ENCODE data around the gene IGSF21. TPM values are rescaled to one million over a fixed set of nuclear protein-coding genes. Genes with fewer than 3 reads are reported as not detected.

The IGSF21 gene
- total RNA-seq, 3 donors from 2014 or later = not detected

DNA sequence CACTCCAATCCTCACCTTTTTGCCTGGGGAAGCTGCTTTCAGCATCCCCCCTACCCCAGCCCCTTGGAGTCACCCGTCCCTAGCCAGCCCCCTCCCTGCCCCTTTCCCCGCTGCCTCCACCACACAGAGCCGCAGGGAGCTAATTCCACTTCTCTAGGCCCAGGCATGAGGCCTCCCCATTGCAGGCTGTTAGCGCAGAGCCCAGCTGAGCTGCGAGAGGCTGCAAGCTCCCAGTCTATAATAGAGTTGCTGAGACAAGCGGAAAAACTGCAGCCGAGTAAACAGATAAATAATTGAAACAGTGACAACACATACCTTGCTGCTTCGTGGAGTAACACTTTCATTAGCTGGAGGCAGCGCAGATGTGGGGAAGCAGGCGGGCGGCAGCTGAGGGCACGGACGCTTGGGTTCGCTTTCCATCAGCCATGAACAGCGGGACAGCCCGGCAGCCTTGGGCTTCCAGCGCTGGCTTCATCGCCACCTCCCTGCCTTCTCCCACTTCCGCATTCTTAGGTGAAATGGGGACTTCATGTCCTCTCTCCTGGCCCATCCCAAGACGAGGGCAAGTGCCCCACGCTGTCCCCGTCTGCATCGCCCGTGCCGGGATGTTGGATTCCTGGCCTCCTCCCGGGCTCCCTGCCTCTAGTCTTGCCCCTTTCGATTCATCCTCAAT, 183.3 kb downstream of the IGSF21 start:
- H3K36me3 Mint-ChIP-seq (ENCODE audit: insufficient read depth) = no peaks in the 10 kb centered on the region
- H3K9me3 Mint-ChIP-seq = no peaks in the 10 kb centered on the region
- H3K27me3 Mint-ChIP-seq (ENCODE audit: low read depth) = peaks cover 16% of the 10 kb centered on the region
- no peaks in the 10 kb centered on the region for H3K4me1 Mint-ChIP-seq (ENCODE audit: low read depth)
- DNase-seq (no peak), ATAC-seq (no peak)
- H3K4me3 Mint-ChIP-seq = no peak overlapping the region

DNA sequence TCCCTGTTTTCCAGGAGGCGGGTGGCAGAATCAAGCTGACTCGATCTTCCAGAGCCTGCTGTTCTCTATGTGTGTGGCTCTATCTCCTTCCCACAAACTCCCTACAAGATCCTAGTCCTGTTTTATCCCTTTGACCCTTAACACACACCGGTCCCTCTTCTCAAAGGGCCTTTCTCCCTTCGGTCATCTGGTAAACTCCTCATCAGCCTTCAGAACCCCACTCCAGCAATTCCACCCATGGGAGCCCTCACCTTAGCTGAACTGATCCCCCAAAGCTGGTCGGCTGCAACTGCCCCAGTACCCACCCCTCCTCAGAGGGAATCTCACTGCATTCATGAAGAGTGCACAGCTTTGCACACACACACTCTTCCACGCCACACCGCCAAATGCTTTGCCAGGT, 184.9 kb downstream of the IGSF21 start:
- DNase-seq = no peak
- Mint-ChIP-seq H3K36me3 (ENCODE audit: insufficient read depth) (no peaks in the 10 kb centered on the region), H3K4me3 (no peak overlapping the region), H3K9me3 (no peaks in the 10 kb centered on the region), H3K27me3 (ENCODE audit: low read depth) (peaks cover 21% of the 10 kb centered on the region), H3K4me1 (ENCODE audit: low read depth) (no peaks in the 10 kb centered on the region)
- no peak for ATAC-seq

DNA sequence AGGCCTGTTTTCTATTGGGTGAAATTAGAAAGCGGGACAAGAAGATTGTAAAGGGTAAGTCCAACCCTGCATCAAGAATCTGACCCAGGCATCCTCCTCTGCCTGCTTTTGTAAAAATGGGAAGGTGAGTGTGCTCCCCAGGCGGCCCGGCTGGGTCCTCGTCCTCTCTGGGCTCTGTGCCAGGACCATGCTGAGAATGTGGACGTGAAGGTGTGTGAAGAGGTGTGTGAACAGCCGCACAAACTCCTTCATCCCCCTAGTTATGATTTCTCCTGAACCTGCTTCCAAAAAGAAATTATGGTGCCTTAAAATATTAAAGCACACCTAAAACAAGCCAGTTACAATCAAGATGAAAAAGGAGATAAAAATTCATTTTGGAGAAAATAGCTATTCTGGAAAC, 185.7 kb downstream of the IGSF21 start:
- Mint-ChIP-seq H3K4me1 (ENCODE audit: low read depth) (no peaks in the 10 kb centered on the region), H3K4me3 (no peak overlapping the region), H3K9me3 (no peaks in the 10 kb centered on the region), H3K27me3 (ENCODE audit: low read depth) (peaks cover 26% of the 10 kb centered on the region), H3K36me3 (ENCODE audit: insufficient read depth) (no peaks in the 10 kb centered on the region)
- DNase-seq (no peak), ATAC-seq (no peak)

DNA sequence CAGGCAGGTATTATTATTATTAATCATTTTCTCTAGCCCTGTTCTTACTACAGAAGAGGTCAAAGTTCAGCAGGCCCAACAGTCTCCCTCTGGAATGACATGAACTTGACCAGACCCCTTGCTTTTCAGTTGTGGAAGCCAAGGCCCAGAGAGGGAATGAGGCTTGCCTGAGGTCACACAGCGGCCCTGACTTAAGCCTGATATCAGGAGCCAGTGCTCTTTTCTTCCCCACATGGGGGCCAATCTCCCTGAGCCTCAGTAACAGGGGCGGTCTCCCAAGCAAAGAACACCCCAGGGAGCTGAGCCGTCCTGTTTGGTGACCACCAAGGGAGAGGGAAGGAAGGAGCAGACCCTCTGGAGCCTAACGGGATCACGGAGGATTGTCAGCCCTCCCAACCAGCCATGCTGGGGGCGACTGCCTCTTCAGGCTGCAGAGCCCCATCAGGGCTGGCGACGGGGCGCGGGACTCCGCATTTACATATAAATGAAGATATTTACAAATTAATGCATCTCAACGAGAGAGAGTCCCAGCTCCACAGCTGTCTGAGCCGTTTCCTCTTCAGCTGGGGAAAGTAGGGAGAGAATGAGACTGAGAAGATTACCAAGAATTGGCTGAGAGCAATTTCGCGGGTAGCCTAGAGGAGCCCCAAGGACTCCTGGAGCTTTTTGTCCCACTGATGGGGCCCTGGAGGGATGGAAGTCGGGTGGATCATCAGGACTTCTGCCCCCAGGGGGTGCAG, 187.0 kb downstream of the IGSF21 start:
- Mint-ChIP-seq H3K36me3 (ENCODE audit: insufficient read depth) (no peaks in the 10 kb centered on the region), H3K4me3 (no peak overlapping the region), H3K27me3 (ENCODE audit: low read depth) (peaks cover 29% of the 10 kb centered on the region), H3K4me1 (ENCODE audit: low read depth) (no peaks in the 10 kb centered on the region), H3K9me3 (no peaks in the 10 kb centered on the region)
- DNase-seq = no peak
- no peak for ATAC-seq

DNA sequence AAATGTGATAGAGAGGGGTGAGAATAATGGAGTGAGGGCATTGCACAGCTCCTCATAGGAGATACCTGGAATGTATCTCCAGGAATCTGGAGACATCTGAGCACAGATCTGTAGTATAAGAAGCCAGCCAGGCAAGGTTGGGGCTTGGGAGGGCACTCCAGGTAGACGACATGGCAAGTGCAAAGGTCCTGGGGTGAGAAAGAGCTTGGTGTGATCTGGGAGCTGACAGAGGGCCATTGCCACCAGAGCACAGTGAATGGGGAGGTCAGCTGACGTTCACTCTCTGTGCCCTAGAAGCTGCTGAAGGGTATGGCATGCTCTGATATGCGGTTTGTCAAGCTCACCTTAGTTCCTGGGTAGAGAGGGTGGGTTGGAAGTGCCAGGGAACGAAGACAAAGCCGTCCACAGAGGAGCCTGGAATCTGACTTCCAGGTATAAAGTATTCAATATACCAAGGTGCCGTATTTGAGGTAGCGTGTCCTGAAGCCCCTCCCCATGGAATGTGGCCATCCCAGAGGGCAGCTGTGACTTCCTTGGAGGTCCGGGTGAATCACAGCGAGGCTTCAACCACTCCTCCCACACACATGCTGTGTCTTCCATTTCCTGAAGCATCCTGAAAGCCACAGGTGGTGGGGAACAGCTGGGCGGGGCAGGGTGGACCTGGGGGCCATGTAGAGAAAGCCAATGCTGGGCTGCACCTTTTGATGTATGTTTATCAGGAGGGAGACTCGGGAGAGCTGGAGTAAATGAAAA, 190.5 kb downstream of the IGSF21 start:
- H3K27me3 Mint-ChIP-seq (ENCODE audit: low read depth) = peaks cover 26% of the 10 kb centered on the region
- DNase-seq = no peak
- no peak overlapping the region for H3K4me3 Mint-ChIP-seq
- ATAC-seq = no peak
- no peaks in the 10 kb centered on the region for H3K4me1 Mint-ChIP-seq (ENCODE audit: low read depth)
- H3K9me3 Mint-ChIP-seq = no peaks in the 10 kb centered on the region
- no peaks in the 10 kb centered on the region for H3K36me3 Mint-ChIP-seq (ENCODE audit: insufficient read depth)

DNA sequence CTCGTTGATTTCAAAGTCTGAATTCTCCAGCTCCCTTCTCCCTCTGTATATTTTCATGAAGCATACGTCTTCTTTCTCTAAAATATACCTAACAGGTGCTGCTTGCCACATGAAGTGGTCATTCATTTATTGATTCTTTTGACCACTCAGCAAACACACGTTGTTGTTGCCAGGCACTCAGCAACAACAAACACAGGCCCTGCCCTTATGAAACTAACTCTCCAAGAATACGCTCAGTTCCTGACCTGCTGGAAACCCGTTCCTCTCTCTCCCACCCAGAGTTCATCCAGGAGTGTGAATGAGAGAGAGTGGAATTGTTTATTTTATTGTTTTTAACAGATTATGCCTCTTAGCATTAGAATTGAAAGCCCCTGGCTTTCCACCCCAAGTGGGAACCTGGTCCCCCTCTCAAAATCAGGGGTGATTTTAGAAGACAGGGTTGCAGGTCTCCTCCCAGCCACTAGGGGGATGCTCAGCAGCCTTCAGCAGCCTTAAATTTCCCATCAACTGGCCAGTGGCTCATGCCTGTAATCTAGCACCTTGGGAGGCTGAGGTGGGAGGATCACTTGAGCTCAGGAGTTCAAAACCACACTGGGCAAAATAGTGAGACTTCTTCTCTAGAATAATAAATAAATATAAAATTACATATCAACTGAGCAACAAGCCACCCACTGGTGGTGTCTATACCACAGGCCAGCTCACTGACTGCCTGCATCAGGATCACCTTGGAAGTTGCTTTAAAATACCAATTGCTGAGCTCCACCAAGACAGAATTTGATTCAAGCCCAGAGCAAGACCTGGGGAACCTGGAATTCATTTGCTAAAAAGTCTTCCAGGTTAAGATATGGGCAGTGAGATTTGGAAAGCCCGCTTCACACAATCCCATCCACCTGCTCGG, 192.1 kb downstream of the IGSF21 start:
- no peak overlapping the region for H3K4me3 Mint-ChIP-seq
- DNase-seq = no peak
- H3K4me1 Mint-ChIP-seq (ENCODE audit: low read depth) = no peaks in the 10 kb centered on the region
- ATAC-seq = no peak
- no peaks in the 10 kb centered on the region for H3K36me3 Mint-ChIP-seq (ENCODE audit: insufficient read depth)
- no peaks in the 10 kb centered on the region for H3K9me3 Mint-ChIP-seq
- peaks cover 21% of the 10 kb centered on the region for H3K27me3 Mint-ChIP-seq (ENCODE audit: low read depth)

DNA sequence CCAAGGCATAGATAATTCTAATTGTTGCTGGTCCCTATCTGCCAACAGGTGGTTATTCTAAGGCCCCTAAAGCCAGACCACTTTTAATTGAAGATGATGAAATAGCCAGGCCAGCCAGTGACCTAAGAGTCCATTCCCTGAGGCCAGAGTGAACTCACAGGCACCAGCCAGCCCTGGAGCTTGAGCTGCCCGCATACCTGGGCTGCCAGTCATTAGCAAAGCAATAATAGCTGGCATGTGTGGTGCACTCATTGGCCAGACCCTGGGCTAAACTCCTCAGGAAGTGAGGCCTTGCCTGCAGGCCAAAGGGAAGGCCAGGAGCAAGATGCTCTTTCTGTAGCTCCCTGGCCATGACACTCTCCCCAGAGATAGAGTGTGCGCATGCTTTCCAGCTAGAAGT, 192.8 kb downstream of the IGSF21 start:
- Mint-ChIP-seq H3K36me3 (ENCODE audit: insufficient read depth) (no peaks in the 10 kb centered on the region), H3K4me1 (ENCODE audit: low read depth) (no peaks in the 10 kb centered on the region), H3K27me3 (ENCODE audit: low read depth) (peaks cover 21% of the 10 kb centered on the region), H3K4me3 (no peak overlapping the region), H3K9me3 (no peaks in the 10 kb centered on the region)
- ATAC-seq (no peak), DNase-seq (no peak)

DNA sequence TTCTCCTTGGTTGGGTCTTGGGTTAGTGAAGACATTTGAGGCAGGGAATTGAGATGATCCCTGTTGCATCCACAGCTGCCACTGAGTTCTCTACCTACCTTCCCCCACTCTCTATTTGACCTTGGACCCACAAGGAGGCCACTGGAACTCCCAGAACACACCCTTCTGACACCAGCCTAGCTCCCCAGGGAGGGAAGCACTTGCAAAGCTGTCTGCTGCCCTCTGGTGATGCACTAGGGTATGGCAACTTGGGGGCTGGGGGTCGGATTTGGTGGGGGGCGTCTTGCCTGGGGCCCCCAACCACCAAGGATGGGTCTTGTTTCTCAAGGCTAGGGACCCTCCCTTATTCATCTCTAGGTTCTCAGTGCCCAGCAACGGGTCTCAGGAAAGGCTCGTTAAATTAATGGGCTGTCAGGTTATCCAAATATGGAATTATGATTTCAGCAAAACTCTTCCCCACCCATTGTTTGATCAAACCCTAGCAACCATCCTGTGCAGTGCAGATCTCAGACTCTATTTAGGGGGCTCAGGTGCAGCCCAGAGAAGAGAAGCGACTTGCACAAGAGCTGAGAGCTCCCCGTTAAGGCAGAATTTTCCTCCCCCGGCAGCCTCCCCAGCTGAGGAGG, 195.3 kb downstream of the IGSF21 start:
- H3K4me1 Mint-ChIP-seq (ENCODE audit: low read depth) = no peaks in the 10 kb centered on the region
- no peak overlapping the region for H3K4me3 Mint-ChIP-seq
- H3K36me3 Mint-ChIP-seq (ENCODE audit: insufficient read depth) = no peaks in the 10 kb centered on the region
- no peak for DNase-seq
- H3K9me3 Mint-ChIP-seq = no peaks in the 10 kb centered on the region
- ATAC-seq = no peak
- H3K27me3 Mint-ChIP-seq (ENCODE audit: low read depth) = peaks cover 10% of the 10 kb centered on the region

DNA sequence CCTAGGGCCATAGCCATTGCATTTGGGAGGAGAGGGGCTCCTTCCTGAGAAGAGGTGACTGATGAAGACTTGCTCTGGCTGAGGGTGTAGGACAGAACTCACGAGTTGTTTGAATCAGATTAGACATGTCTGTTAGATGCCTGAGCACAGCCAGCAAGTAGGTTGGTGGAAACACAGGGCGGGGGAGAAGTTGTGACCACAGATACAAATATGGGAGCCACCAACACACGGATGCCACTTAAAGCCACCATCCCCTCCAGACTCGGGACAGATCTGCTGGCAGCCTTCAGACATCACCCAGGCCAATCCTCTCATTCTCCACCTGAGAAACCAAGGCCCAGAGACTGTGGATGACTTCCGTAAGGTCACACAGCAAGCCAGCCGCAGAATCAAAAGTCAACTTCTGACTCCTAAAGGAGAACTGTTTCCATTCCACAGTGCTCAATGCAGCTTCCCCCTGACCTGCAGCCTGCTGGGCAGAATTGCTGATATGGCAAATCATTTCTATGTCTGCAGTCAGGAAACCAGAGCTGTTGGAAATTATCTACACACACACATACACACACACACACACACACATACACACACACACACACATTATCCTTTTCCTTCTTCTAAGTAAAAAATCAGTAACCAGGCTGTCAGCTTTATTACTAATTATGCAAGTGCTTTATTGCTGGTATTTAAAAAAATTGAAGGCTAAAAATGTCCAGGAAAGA, 196.7 kb downstream of the IGSF21 start:
- H3K36me3 Mint-ChIP-seq (ENCODE audit: insufficient read depth) = no peaks in the 10 kb centered on the region
- H3K4me3 Mint-ChIP-seq = no peak overlapping the region
- ATAC-seq = no peak

DNA sequence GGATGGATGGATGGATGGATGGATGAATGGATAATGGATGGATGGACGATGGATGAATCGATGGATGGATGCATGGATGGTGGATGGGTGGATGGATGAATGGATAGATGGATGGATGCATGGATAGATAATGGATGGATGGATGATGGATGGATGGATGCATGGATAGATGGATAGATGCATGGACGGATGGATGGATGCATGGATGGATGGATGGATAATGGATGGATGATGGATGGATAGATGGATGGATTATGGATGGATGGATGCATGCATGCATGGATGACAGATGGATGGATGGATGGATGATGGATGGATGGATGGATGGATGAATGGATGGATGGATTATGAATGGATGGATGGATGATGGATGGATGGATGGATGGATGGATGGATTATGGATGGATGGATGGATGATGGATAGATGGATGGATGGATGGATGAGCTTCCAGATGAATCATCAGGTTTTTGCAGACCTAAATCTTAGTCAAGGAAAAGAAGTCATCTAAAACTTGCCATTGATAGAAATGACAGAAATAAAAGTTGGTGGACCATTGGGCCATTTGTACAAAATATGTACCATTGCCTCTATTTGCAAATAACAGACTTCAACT, 197.7 kb downstream of the IGSF21 start:
- Mint-ChIP-seq H3K27me3 (ENCODE audit: low read depth) (peaks cover 4% of the 10 kb centered on the region), H3K4me1 (ENCODE audit: low read depth) (no peaks in the 10 kb centered on the region), H3K9me3 (no peaks in the 10 kb centered on the region), H3K4me3 (no peak overlapping the region), H3K36me3 (ENCODE audit: insufficient read depth) (no peaks in the 10 kb centered on the region)
- ATAC-seq (no peak), DNase-seq (no peak)

More for the DNA sequence above, 196.7 kb downstream of the IGSF21 start:
- Mint-ChIP-seq H3K9me3 (no peaks in the 10 kb centered on the region), H3K4me1 (ENCODE audit: low read depth) (no peaks in the 10 kb centered on the region), H3K27me3 (ENCODE audit: low read depth) (peaks cover 4% of the 10 kb centered on the region)
- DNase-seq = no peak

DNA sequence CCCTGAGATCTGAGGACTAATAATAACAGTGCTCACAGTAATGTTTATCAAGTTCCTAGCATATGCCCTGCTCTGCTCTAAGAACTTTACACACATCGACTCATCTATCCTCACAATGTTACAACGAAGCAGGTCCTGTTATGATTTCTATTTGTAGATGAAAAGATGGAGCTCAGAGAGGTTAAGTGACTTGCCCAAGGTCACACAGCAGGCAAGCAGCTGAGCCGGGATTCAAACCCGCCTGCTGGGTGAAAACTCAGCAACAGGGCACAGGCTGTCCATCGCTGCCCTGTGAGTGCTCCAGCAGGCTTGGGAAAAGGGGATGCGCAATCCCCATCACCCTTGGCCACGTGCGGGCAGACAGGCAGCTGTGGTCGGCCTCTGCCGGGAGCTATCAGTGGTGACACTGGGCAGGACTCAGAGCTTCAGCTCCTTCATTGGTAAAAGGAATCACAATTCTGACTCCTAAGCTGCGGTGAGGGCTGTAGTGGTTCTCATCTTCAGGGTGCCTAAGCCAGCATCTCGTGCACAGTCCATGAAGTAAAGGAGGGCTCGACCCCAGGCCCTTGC, 199.8 kb downstream of the IGSF21 start:
- H3K27me3 Mint-ChIP-seq (ENCODE audit: low read depth) = peaks cover under 1% of the 10 kb centered on the region
- ATAC-seq (no peak), DNase-seq (no peak)
- no peaks in the 10 kb centered on the region for H3K36me3 Mint-ChIP-seq (ENCODE audit: insufficient read depth)
- no peaks in the 10 kb centered on the region for H3K9me3 Mint-ChIP-seq
- no peaks in the 10 kb centered on the region for H3K4me1 Mint-ChIP-seq (ENCODE audit: low read depth)
- H3K4me3 Mint-ChIP-seq = no peak overlapping the region

DNA sequence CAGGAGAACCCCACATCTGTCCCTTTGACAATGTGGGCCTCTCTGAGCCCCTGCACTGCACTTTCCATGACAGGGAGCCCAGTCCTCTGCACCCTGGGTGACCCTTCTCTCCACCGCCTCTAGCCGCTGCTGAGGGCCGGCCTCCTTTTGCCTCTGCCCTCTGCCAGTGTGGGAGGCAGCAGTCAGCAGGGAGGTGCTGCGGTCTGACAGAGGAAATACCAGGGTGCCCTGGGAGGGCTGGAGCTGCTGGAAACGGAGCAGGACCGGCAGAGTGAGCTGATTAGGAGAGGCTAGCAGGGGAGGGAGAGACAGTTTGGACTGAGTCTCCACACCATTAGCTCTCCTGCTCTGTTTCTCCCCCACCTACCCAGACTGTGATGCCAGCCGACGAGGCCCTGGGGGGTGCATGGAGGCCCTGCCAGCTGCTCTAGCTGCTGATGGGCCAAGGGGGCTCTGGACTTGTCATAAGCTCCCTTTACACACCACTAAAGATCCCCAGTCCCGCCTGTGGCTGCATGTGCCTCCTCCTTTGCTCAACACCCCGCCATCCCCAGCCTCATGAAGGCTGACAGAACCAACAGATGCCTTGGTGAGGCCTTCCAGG, 202.1 kb downstream of the IGSF21 start:
- no peaks in the 10 kb centered on the region for H3K27me3 Mint-ChIP-seq (ENCODE audit: low read depth)
- no peaks in the 10 kb centered on the region for H3K36me3 Mint-ChIP-seq (ENCODE audit: insufficient read depth)
- H3K4me1 Mint-ChIP-seq (ENCODE audit: low read depth) = no peaks in the 10 kb centered on the region

More for the DNA sequence above, 202.1 kb downstream of the IGSF21 start:
- no peak for DNase-seq
- no peak for ATAC-seq
- H3K4me3 Mint-ChIP-seq = no peak overlapping the region
- no peaks in the 10 kb centered on the region for H3K9me3 Mint-ChIP-seq
